IMR-90 (cell line): Measurements from ENCODE around the gene UNC5B. TPM values are rescaled to one million over a fixed set of nuclear protein-coding genes. Genes with fewer than 3 reads are reported as not detected.

Experiments used
- ATAC-seq: fragments of 200-7000 bp; cut with Tn5 transposase; 2 replicates; pipeline ENCODE4 v1.9.1; 2020; ENCODE audit warnings: low read depth, mild to moderate bottlenecking, moderate library complexity
- BruUV-seq: library from RNA; stranded (reverse); fragments of 400-500 nt; replicated peaks from 2 replicates; lab custom pipeline; 2021; lab: Mats Ljungman, UMichigan
- CTCF ChIA-PET: fragments of 300-600 bp; formaldehyde crosslinking; extraction: SDS; loops from one replicate; lab custom pipeline; 2021; ENCODE audit warnings: antibody characterized with exemption; lab: Yijun Ruan, JAX
- POLR2A ChIA-PET: fragments of 300-600 bp; sonication (Branson Sonifier 250); formaldehyde crosslinking; loops from one replicate; lab custom pipeline; 2022; ENCODE audit warnings: antibody characterized with exemption; ENCODE audit not compliant: unreplicated experiment; lab: Charles Lee
- DNase-seq: peaks from one replicate; pipeline ENCODE4 v3.0.0; 2013
- H2AFZ ChIP-seq: replicated peaks from 2 replicates; pipeline ENCODE3; 2013; ENCODE audit warnings: low read length, mild to moderate bottlenecking; ENCODE audit not compliant: poor library complexity
- H2AK5ac ChIP-seq: 2 replicates; pipeline ENCODE4 v1.6.1; 2013; ENCODE audit warnings: low read depth, low read length, inconsistent platforms
- H2AK9ac ChIP-seq: replicated peaks from 2 replicates; pipeline ENCODE3; 2013; ENCODE audit warnings: mild to moderate bottlenecking, low read depth, low read length, moderate library complexity; ENCODE audit not compliant: poor library complexity
- H2BK120ac ChIP-seq: 2 replicates; pipeline ENCODE4 v1.6.1; 2013; ENCODE audit warnings: low read depth, low read length, inconsistent platforms
- H2BK15ac ChIP-seq: 3 replicates; pipeline ENCODE4 v1.6.1; 2013; ENCODE audit warnings: low read depth, low read length, inconsistent platforms
- H2BK20ac ChIP-seq: 2 replicates; pipeline ENCODE4 v1.6.1; 2013; ENCODE audit warnings: low read depth, mild to moderate bottlenecking, inconsistent platforms, low read length, moderate library complexity
- H2BK5ac ChIP-seq: 2 replicates; pipeline ENCODE4 v1.6.1; 2013; ENCODE audit warnings: mild to moderate bottlenecking, low read depth, low read length, inconsistent platforms; ENCODE audit not compliant: poor library complexity, severe bottlenecking
- H3K14ac ChIP-seq: replicated peaks from 2 replicates; pipeline ENCODE4 v1.6.1; 2013; ENCODE audit warnings: low read depth, low read length, inconsistent platforms
- H3K18ac ChIP-seq: 2 replicates; pipeline ENCODE4 v1.6.1; 2013; ENCODE audit warnings: low read depth, low read length, control low read depth
- H3K23ac ChIP-seq: 2 replicates; pipeline ENCODE4 v1.6.1; 2013; ENCODE audit warnings: low read depth, low read length, inconsistent platforms
- H3K27ac ChIP-seq: 2 replicates; pipeline ENCODE4 v1.5.1; 2013; ENCODE audit warnings: mild to moderate bottlenecking, control low read depth, low read length; ENCODE audit not compliant: insufficient read depth
- H3K27me3 ChIP-seq: 2 replicates; pipeline ENCODE4 v1.6.1; 2013; ENCODE audit warnings: low read length; ENCODE audit not compliant: control insufficient read depth, insufficient read depth
- H3K36me3 ChIP-seq: 2 replicates; pipeline ENCODE4 v1.6.1; 2013; ENCODE audit warnings: low read length, mixed read lengths; ENCODE audit not compliant: control insufficient read depth, insufficient read depth
- H3K4ac ChIP-seq: 2 replicates; pipeline ENCODE4 v1.6.1; 2013; ENCODE audit warnings: low read depth, low read length, inconsistent platforms
- H3K4me1 ChIP-seq: 2 replicates; pipeline ENCODE4 v1.6.1; 2013; ENCODE audit warnings: low read length, mixed read lengths; ENCODE audit not compliant: control insufficient read depth, insufficient read depth
- H3K4me2 ChIP-seq: 2 replicates; pipeline ENCODE4 v1.6.1; 2013; ENCODE audit warnings: low read depth, mild to moderate bottlenecking, control low read depth, low read length, moderate library complexity
- H3K4me3 ChIP-seq: 2 replicates; pipeline ENCODE4 v1.5.1; 2013; ENCODE audit warnings: low read depth, mild to moderate bottlenecking, control low read depth, low read length, moderate library complexity; ENCODE audit not compliant: insufficient read depth
- H3K56ac ChIP-seq: 2 replicates; pipeline ENCODE4 v1.6.1; 2013; ENCODE audit warnings: low read length, inconsistent platforms; ENCODE audit not compliant: insufficient read depth; ENCODE audit errors: extremely low read depth
- H3K79me1 ChIP-seq, 2 experiments: 2 replicates each; pipeline ENCODE4 v1.6.1; 2013; ENCODE audit warnings: low read length in 2 of 2, inconsistent platforms in 1 of 2, low read depth in 1 of 2
- H3K9ac ChIP-seq: 2 replicates; pipeline ENCODE4 v1.6.1; 2013; ENCODE audit warnings: low read depth, low read length, control low read depth
- H3K9me1 ChIP-seq: 2 replicates; pipeline ENCODE4 v1.6.1; 2013; ENCODE audit warnings: low read length, inconsistent platforms; ENCODE audit not compliant: insufficient read depth
- H3K9me3 ChIP-seq: 2 replicates; pipeline ENCODE4 v1.6.1; 2013; ENCODE audit warnings: low read length; ENCODE audit not compliant: control insufficient read depth, insufficient read depth
- H4K20me1 ChIP-seq: 2 replicates; pipeline ENCODE4 v1.6.1; 2013; ENCODE audit warnings: low read length, inconsistent platforms; ENCODE audit not compliant: insufficient read depth
- H4K5ac ChIP-seq: 2 replicates; pipeline ENCODE4 v1.6.1; 2013; ENCODE audit warnings: mild to moderate bottlenecking, low read depth, low read length, control low read depth
- H4K8ac ChIP-seq, 2 experiments: 2 replicates each; pipeline ENCODE4 v1.6.1; 2013; ENCODE audit warnings: low read depth in 2 of 2, low read length in 2 of 2, control low read depth in 1 of 2, inconsistent platforms in 1 of 2
- H4K91ac ChIP-seq: 2 replicates; pipeline ENCODE4 v1.6.1; 2013; ENCODE audit warnings: low read depth, low read length, inconsistent platforms; ENCODE audit not compliant: insufficient read depth
- RCOR1 ChIP-seq: IDR thresholded peaks from 2 replicates; pipeline ENCODE4 v1.6.1; 2012; ENCODE audit warnings: mild to moderate bottlenecking, low read length, improper control_type of control experiment; ENCODE audit not compliant: insufficient replicate concordance
- WGBS, 2 experiments: methylation state at CpG; one replicate each; pipeline versions ENCODE4 v1.1.5 to v1.1.7; 2013; ENCODE audit warnings: missing lambda C conversion rate in 2 of 2; ENCODE audit not compliant: insufficient read length in 1 of 2; ENCODE audit errors: extremely low coverage in 2 of 2; 5-methylcytosine and 5-hydroxymethylcytosine counted together
- dilution Hi-C: fragments of 300-500 bp; cut with HindIII; formaldehyde crosslinking; loops from one replicate; pipeline ENCODE4 v1.14.3; 2018; ENCODE audit warnings: low sequenced_read_pairs; ENCODE audit not compliant: unreplicated experiment
- in situ Hi-C: fragments of 300-500 bp; cut with MboI; formaldehyde crosslinking; loops from 3 replicates; pipeline ENCODE4 v1.14.3; 2019; ENCODE audit warnings: low sequenced_read_pairs, inconsistent platforms, mixed read lengths
- intact Hi-C: fragments of 100-400 bp; cut with micrococcal nuclease; formaldehyde crosslinking; loops from 2 replicates; pipeline ENCODE4 v1.10.0; 2022
- polyA plus RNA-seq, 3 experiments: library from polyadenylated mRNA; depleted of rRNA; stranded (reverse); fragments of >200 nt; gene quantifications; 2 replicates each; pipeline ENCODE4 v1.2.3, GENCODE V29; 2012; ENCODE audit warnings: low replicate concordance in 1 of 3
- total RNA-seq: library from RNA; depleted of rRNA; stranded (reverse); fragments of >200 nt; gene quantifications from 2 replicates; pipeline ENCODE4 v1.2.3, GENCODE V29; 2012
- TF ChIP-seq, protein P1 (sequence below): fragments of 150-350 bp; IDR thresholded peaks from 2 replicates; pipeline ENCODE4 v1.6.1; 2017; ENCODE audit warnings: mild to moderate bottlenecking, antibody characterized with exemption, low read length, low read depth

Gene UNC5B
- total and polyA plus RNA-seq, 2 of the 4 experiments (the other 2 are of a cell fraction) = 1.6 to 4.2 TPM

DNA sequence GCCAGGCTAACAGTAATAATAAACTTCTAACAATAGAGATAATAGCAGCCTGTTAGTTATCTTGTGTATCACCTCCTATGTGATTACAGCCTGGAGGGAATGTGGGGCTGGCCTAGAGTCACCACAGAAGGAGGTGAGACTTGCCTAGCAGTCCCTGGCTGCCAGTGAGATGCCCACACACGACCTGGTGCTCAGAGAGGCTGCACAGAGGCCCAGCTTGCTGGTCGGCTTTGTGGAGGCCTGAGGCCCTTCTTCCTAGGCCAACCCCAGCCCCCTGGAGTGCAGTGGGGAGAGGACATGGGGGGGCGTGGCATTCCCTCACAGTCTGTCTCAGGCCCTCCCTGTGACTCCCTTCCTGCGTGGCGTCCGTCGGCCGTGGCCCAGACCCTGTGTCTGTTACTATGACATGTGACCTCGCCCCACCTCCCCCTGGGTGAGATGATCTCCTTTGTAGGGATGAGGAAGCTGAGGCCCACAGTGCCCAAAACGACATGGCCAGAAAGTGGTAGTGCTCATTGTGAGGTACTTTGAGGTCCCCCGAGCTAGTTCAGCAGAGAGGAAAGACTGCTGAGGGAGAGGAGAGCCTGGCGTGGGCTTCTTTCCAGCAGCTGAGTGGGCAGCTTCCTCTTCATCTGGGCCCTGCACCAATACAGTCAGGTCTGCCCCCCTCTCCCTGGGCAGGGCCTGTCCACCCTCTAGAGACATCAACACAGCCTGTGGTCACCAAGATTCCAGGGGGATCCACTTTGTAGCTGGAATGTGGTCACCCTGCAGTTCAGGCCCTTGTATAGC lies 29.7 kb downstream of the UNC5B start:
- Histone ChIP-seq H3K4ac (peak overlapping the region; percentile 25), H3K9me3 (no peaks in the 10 kb centered on the region), H3K56ac (no peak overlapping the region), H3K4me1 (peaks cover 31% of the 10 kb centered on the region), H3K4me3 (no peak overlapping the region), H3K23ac (0 out of 2 replicates have a peak overlapping the region, but pooled peaks have one; percentile 40), H2BK5ac (no peak overlapping the region), H2AK5ac (peak overlapping the region; percentile 96; the same call in 1 of the 2 replicates), H3K9ac (no peak overlapping the region), H2BK120ac (peak overlapping the region; percentile 26), H3K18ac (no peak overlapping the region; the same call in 1 of the 2 replicates), H2BK15ac (peak overlapping the region; percentile 7; the same call in 2 of the 3 replicates), H3K27ac (no peak overlapping the region), H3K36me3 (no peaks in the 10 kb centered on the region), H3K4me2 (no peak overlapping the region), H4K5ac (no peak overlapping the region), H4K91ac (peak overlapping the region; percentile 32; the same call in 1 of the 2 replicates), H3K14ac (peak overlapping the region; percentile 13; the same call in 1 of the 2 replicates), H2AK9ac (peak overlapping the region; percentile 68), H2AFZ (peak overlapping the region; percentile 6), H3K27me3 (no peaks in the 10 kb centered on the region), H3K9me1 (peaks cover 29% of the 10 kb centered on the region), H2BK20ac (peak overlapping the region; percentile 42), H3K79me1 (peaks cover 0 to 30% of the 10 kb centered on the region in 2 experiments; a peak in 2 of 4 replicates), H4K20me1 (peaks cover 11% of the 10 kb centered on the region), H4K8ac (peak overlapping the region; percentile 27 to 39; a peak in 1 of 4 replicates)
- no CpG with 5 or more reads among the region's 12 CpGs for WGBS, 2 experiments
- TF ChIP-seq, protein P1, sequence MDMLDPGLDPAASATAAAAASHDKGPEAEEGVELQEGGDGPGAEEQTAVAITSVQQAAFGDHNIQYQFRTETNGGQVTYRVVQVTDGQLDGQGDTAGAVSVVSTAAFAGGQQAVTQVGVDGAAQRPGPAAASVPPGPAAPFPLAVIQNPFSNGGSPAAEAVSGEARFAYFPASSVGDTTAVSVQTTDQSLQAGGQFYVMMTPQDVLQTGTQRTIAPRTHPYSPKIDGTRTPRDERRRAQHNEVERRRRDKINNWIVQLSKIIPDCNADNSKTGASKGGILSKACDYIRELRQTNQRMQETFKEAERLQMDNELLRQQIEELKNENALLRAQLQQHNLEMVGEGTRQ = 0 out of 2 replicates have a peak, but pooled peaks have one; percentile 14
- no peak for TF ChIP-seq RCOR1
- no peak for ATAC-seq
- ChIA-PET POLR2A (no interaction called here), CTCF (no interaction called here)
- intact Hi-C loops (no loop called here), dilution Hi-C loops (no loop called here), in situ Hi-C loops (no loop called here)
- no TSS peak for BruUV-seq
- no peak for DNase-seq
